GM19328 (cell line): ENCODE measurements around the gene LHPP.
"Not testable (repeated sequence)": the region's sequence is repeated elsewhere in the genome, so short reads cannot be mapped to it uniquely, and the experiment has no call there.

Source experiments
- ATAC-seq: cut with Tn5 transposase; IDR thresholded peaks from one replicate; pipeline ENCODE4 v1.9.1; 2021; ENCODE audit warnings: mild to moderate bottlenecking, moderate library complexity; ENCODE audit not compliant: unreplicated experiment

The LHPP gene

GRCh38 chr10:124568339-124568738, 106.7 kb downstream of the LHPP start:
- ATAC-seq: no peak

GRCh38 chr10:124568848-124569622, 107.4 kb downstream of the LHPP start:
- ATAC-seq: no peak

GRCh38 chr10:124569623-124570470, 108.2 kb downstream of the LHPP start:
- no peak for ATAC-seq

GRCh38 chr10:124570646-124571045, 109.0 kb downstream of the LHPP start:
- ATAC-seq: no peak

GRCh38 chr10:124572751-124573150, 111.1 kb downstream of the LHPP start:
- ATAC-seq: no peak

- no peak for ATAC-seq
Observed at GRCh38 chr10:124573726-124574455, 112.3 kb downstream of the LHPP start.

GRCh38 chr10:124574456-124575070, 112.9 kb downstream of the LHPP start:
- no peak for ATAC-seq

- ATAC-seq: no peak
Observed at GRCh38 chr10:124575107-124576035, 113.7 kb downstream of the LHPP start.

GRCh38 chr10:124576526-124577420, 115.2 kb downstream of the LHPP start:
- no peak for ATAC-seq

- no peak for ATAC-seq
Observed at GRCh38 chr10:124577651-124578050, 116.0 kb downstream of the LHPP start.

- ATAC-seq: no peak
Observed at GRCh38 chr10:124578231-124579010, 116.8 kb downstream of the LHPP start.

GRCh38 chr10:124579011-124579399, 117.4 kb downstream of the LHPP start:
- no peak for ATAC-seq

- ATAC-seq: no peak
Observed at GRCh38 chr10:124586142-124586541, 124.5 kb downstream of the LHPP start.

- no peak for ATAC-seq
Observed at GRCh38 chr10:124587811-124588211, 126.2 kb downstream of the LHPP start.

- ATAC-seq: not testable (repeated sequence)
Observed at GRCh38 chr10:124588341-124588735, 126.7 kb downstream of the LHPP start.

- no peak for ATAC-seq
Observed at GRCh38 chr10:124588736-124589490, 127.3 kb downstream of the LHPP start.

- ATAC-seq: no peak
Observed at GRCh38 chr10:124589491-124590041, 127.9 kb downstream of the LHPP start.
